Endothelial cell of umbilical vein (primary cell): ENCODE data around the gene C1orf159. TPM values are rescaled to one million over a fixed set of nuclear protein-coding genes. Genes with fewer than 3 reads are reported as not detected.

Experiments used
- BruUV-seq: library from RNA; stranded (reverse); fragments of 400-500 nt; replicated peaks from 2 replicates; lab custom pipeline; 2021; lab: Mats Ljungman, UMichigan
- CTCF ChIA-PET: fragments of 300-600, 350-600 bp; sonication (Branson Sonifier 250); formaldehyde crosslinking; loops from one replicate; lab custom pipeline; 2021; ENCODE audit warnings: antibody characterized with exemption, inconsistent platforms; lab: Charles Lee
- POLR2A ChIA-PET: fragments of 300-600, 350-600 bp; sonication (Branson Sonifier 250); formaldehyde crosslinking; loops from one replicate; lab custom pipeline; 2021; ENCODE audit warnings: antibody characterized with exemption, inconsistent platforms; lab: Charles Lee
- DNase-seq: peaks from one replicate; pipeline ENCODE4 v3.0.0-alpha.2; 2011; ENCODE audit warnings: low read depth, low spot score
- FAIRE-seq: peaks from 2 replicates; lab custom pipeline; 2011; peaks lifted over from hg19 to GRCh38; lab: Jason Lieb, UNC
- H2AFZ ChIP-seq: 2 replicates; pipeline ENCODE4 v1.6.0; 2012; ENCODE audit warnings: low read depth, low read length, control low read depth, inconsistent platforms
- H3K27ac ChIP-seq: 2 replicates; pipeline ENCODE4 v1.5.1; 2011; ENCODE audit warnings: low read depth, mild to moderate bottlenecking, control low read depth, low read length, moderate library complexity; ENCODE audit not compliant: insufficient read depth
- H3K27me3 ChIP-seq, 2 experiments: 2 replicates each; pipeline versions ENCODE4 v1.6.0 to v1.6.1; 2011; ENCODE audit warnings: low read length in 2 of 2, mixed read lengths in 1 of 2; ENCODE audit not compliant: control insufficient read depth in 2 of 2, insufficient read depth in 2 of 2
- H3K36me3 ChIP-seq, 2 experiments: 2 replicates in 1 of 2; 3 replicates in 1 of 2; pipeline ENCODE4 v1.5.1; 2011; ENCODE audit warnings: low read length in 2 of 2, mild to moderate bottlenecking in 1 of 2, moderate library complexity in 1 of 2; ENCODE audit not compliant: control insufficient read depth in 2 of 2, insufficient read depth in 2 of 2; ENCODE audit errors: extremely low read depth in 1 of 2
- H3K4me1 ChIP-seq: 3 replicates; pipeline ENCODE4 v1.5.1; 2011; ENCODE audit warnings: mild to moderate bottlenecking, low read length; ENCODE audit not compliant: control insufficient read depth, insufficient read depth; ENCODE audit errors: extremely low read depth
- H3K4me2 ChIP-seq: 2 replicates; pipeline ENCODE4 v1.6.1; 2011; ENCODE audit warnings: low read length, control low read depth, mixed read lengths; ENCODE audit not compliant: insufficient read depth
- H3K4me3 ChIP-seq, 3 experiments: fragments of 200-600 bp in 1 of 3; sonication (generic), shearing (Covaris generic) in 1 of 3; replicated peaks in 1 of 3; 2 replicates each; pipeline ENCODE4 v1.5.1; 2011 to 2016; ENCODE audit warnings: control low read depth in 3 of 3, low read length in 3 of 3, mild to moderate bottlenecking in 2 of 3, inconsistent platforms in 1 of 3, low read depth in 1 of 3, moderate library complexity in 1 of 3; ENCODE audit not compliant: insufficient read depth in 1 of 3
- H3K79me2 ChIP-seq: 2 replicates; pipeline ENCODE4 v1.6.0; 2012; ENCODE audit warnings: low read length, inconsistent platforms; ENCODE audit not compliant: control insufficient read depth, insufficient read depth
- H3K9ac ChIP-seq: replicated peaks from 2 replicates; pipeline ENCODE3; 2011; ENCODE audit warnings: low read length, control low read depth; ENCODE audit not compliant: insufficient read depth; ENCODE audit errors: extremely low read depth
- H3K9me1 ChIP-seq: replicated peaks from 3 replicates; pipeline ENCODE4 v1.6.0; 2011; ENCODE audit warnings: mild to moderate bottlenecking, low read length; ENCODE audit not compliant: control insufficient read depth, insufficient read depth; ENCODE audit errors: extremely low read depth
- H3K9me3 ChIP-seq: replicated peaks from 2 replicates; pipeline ENCODE4 v1.5.1; 2012; ENCODE audit warnings: low read length, inconsistent platforms; ENCODE audit not compliant: control insufficient read depth, insufficient read depth
- H4K20me1 ChIP-seq: replicated peaks from 2 replicates; pipeline ENCODE3; 2011; ENCODE audit warnings: mild to moderate bottlenecking, low read length; ENCODE audit not compliant: control insufficient read depth, insufficient read depth; ENCODE audit errors: extremely low read depth
- EZH2 ChIP-seq: IDR thresholded peaks from 2 replicates; pipeline ENCODE4 v1.6.1; 2012; ENCODE audit warnings: borderline replicate concordance, low read depth, mild to moderate bottlenecking, moderate library complexity, low read length, inconsistent platforms; ENCODE audit not compliant: severe bottlenecking
- FOS ChIP-seq: IDR thresholded peaks from 2 replicates; pipeline ENCODE4 v1.6.1; 2011; ENCODE audit warnings: mild to moderate bottlenecking, low read length, moderate library complexity, borderline replicate concordance; ENCODE audit not compliant: insufficient read depth
- GATA2 ChIP-seq: IDR thresholded peaks from 2 replicates; pipeline ENCODE4 v1.7.0; 2011; ENCODE audit warnings: low read depth, mild to moderate bottlenecking, moderate library complexity, mixed read lengths, low read length; ENCODE audit not compliant: insufficient read length, insufficient read depth
- JUN ChIP-seq: IDR thresholded peaks from 2 replicates; pipeline ENCODE4 v1.6.1; 2011; ENCODE audit warnings: borderline replicate concordance, low read depth; ENCODE audit not compliant: insufficient read length, insufficient read depth
- MYC ChIP-seq: IDR thresholded peaks from one replicate; pipeline ENCODE4 v1.6.1; 2011; ENCODE audit warnings: mild to moderate bottlenecking, low read depth, low read length
- POLR2A ChIP-seq: IDR thresholded peaks from 2 replicates; pipeline ENCODE4 v1.6.1; 2012; ENCODE audit warnings: low read depth, mild to moderate bottlenecking, control low read depth, low read length
- POLR2AphosphoS5 ChIP-seq: IDR thresholded peaks from 2 replicates; pipeline ENCODE4 v1.6.1; 2012; ENCODE audit warnings: low read depth, mild to moderate bottlenecking, control low read depth, low read length, moderate library complexity; ENCODE audit not compliant: insufficient read depth
- dilution Hi-C: fragments of 300-500 bp; cut with MboI; formaldehyde crosslinking; loops from one replicate; pipeline ENCODE4 v1.15.0; 2019; ENCODE audit warnings: low sequenced_read_pairs; ENCODE audit not compliant: extremely low pct_ligation_motif_present
- intact Hi-C: fragments of 100-400 bp; cut with micrococcal nuclease; formaldehyde crosslinking; loops from one replicate; pipeline ENCODE4 v1.10.0; 2022
- polyA plus RNA-seq, 4 experiments: library from polyadenylated mRNA; depleted of rRNA in 3 of 4; stranded (reverse) in 3 of 4; unstranded in 1 of 4; fragments of >200 nt; gene quantifications; 2 replicates each; pipeline versions ENCODE4 v1.2.1 to v1.2.3, GENCODE V29; 2011 to 2012; ENCODE audit warnings: missing spikeins in 1 of 4
- total RNA-seq: library from RNA; stranded (reverse); gene quantifications from 2 replicates; pipeline ENCODE4 v1.2.3, GENCODE V29; 2021

C1orf159 gene
- total and polyA plus RNA-seq, 2 donors (not counting 3 experiments of a cell fraction or from before 2014, with no cell fraction given), result 16.1 to 20.1 TPM

DNA sequence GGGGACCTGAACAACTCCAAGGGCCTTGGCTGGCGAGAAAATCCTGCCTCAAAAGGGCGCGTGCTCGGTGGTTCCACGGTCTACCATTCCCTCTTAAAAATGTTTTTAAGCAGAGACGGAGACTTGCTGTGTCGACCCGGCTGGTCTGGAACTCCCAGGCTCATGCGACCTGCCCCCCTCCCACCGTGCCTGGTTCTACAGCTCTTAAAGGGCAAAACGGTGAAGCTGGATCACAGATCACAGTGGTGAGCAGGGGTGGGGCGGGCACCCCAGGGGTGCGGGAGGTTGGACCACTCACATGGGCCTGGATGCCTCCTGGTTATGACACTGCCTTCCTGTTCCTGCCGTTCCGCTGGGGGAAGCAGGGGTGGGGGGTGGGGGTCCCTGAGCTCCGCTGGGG lies 4.2 kb upstream of the C1orf159 start:
- CTCF ChIA-PET, result interaction anchor here (0.6 to 6.9 kb wide), 4 partner anchors 95 to 252 kb away, joined by 3 to 286 read pairs (median 3); no protein-coding TSS in a partner anchor
- BruUV-seq, result no TSS peak
- dilution Hi-C loops, result no loop called here
- Histone ChIP-seq H3K4me2 (no peak overlapping the region), H4K20me1 (no peaks in the 10 kb centered on the region), H2AFZ (no peak overlapping the region), H3K4me1 (no peaks in the 10 kb centered on the region), H3K27ac (no peak overlapping the region), H3K27me3 (peaks cover 0 to 2% of the 10 kb centered on the region in 2 experiments), H3K9ac (no peak overlapping the region), H3K79me2 (no peaks in the 10 kb centered on the region), H3K9me3 (no peaks in the 10 kb centered on the region), H3K36me3 (no peaks in the 10 kb centered on the region), H3K9me1 (no peaks in the 10 kb centered on the region), H3K4me3 (no peak overlapping the region)
- DNase-seq, result no peak
- POLR2A ChIA-PET, result no interaction called here
- no peak for FAIRE-seq
- TF ChIP-seq MYC (no peak), FOS (no peak), POLR2A (no peak), GATA2 (no peak), JUN (no peak), POLR2AphosphoS5 (no peak), EZH2 (no peak)
- intact Hi-C loops, result loop anchor here (5.0 kb wide), 2 partner anchors 127 to 187 kb away; partner anchors contain the start of genes ACAP3, C1QTNF12 and PUSL1

DNA sequence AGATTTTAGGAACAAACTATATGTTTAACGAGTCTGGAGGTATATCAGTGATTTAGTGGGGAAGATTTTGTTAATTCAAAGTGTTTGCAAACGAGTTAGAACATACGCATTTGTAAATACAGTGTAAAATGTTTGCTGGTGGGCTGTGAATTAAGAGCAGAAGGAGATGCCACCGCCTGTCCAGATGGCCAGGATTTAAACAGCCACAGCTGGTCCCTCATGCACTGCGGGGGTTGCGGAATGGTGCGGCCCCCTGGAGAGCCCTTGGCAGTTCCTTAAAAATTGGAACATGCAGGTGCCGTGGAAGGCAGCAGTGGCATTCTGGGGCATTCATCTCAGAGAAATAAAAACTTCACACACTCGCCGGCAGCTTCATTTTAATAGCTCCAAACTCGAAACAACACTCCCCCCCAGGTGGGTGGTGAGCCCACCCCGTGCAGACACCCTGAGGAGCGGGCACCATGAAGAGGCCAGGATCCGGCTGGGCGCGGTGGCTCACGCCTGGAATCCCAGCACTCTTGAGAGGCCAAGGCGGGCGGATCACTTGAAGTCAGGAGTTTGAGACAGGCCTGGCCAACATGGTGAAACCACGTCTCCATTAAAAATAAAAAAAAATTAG lies 3.5 kb upstream of the C1orf159 start:
- Histone ChIP-seq H2AFZ (no peak overlapping the region), H4K20me1 (no peaks in the 10 kb centered on the region), H3K9me3 (no peaks in the 10 kb centered on the region), H3K9ac (no peak overlapping the region), H3K4me1 (no peaks in the 10 kb centered on the region), H3K27ac (no peak overlapping the region), H3K4me3 (no peak overlapping the region), H3K4me2 (no peak overlapping the region), H3K27me3 (peaks cover 0 to 2% of the 10 kb centered on the region in 2 experiments), H3K9me1 (no peaks in the 10 kb centered on the region), H3K79me2 (no peaks in the 10 kb centered on the region), H3K36me3 (no peaks in the 10 kb centered on the region)
- CTCF ChIA-PET, result interaction anchor here (1.0 to 6.9 kb wide), 2 partner anchors 173 to 253 kb away, joined by 3 to 286 read pairs; no protein-coding TSS in a partner anchor
- intact Hi-C loops (loop anchor here (5.0 kb wide), 1 partner anchor 57 kb away; no protein-coding TSS in a partner anchor), dilution Hi-C loops (no loop called here)
- DNase-seq (no peak), FAIRE-seq (no peak)
- POLR2A ChIA-PET, result interaction anchor here (1.7 kb wide), 1 partner anchor 112 kb away, joined by 3 read pairs; no protein-coding TSS in a partner anchor
- no peak for TF ChIP-seq FOS
- no peak for TF ChIP-seq MYC
- TF ChIP-seq POLR2A, result no peak
- no peak for TF ChIP-seq JUN
- BruUV-seq, result no TSS peak
